SKM-1 treated with dmso at 0.1 percent for 144 hours (cell line): ENCODE data around the gene RHOBTB3.
"Not testable (repeated sequence)": the region's sequence is repeated elsewhere in the genome, so short reads cannot be mapped to it uniquely, and the experiment has no call there.

Experiments
- DNase-seq: peaks from one replicate; lab custom pipeline; 2025; ENCODE audit not compliant: unreplicated experiment; lab: John Stamatoyannopoulos, UW

Gene RHOBTB3

GRCh38 chr5:95730730-95731570 lies at the start of gene RHOBTB3:
Gene RHOBTB3, plus strand, starts transcription at chr5:95731336. Its CDS starts 347 bp downstream, at chr5:95731683.
- peak; percentile 38 for DNase-seq

GRCh38 chr5:95682891-95683290 lies 48.2 kb upstream of the RHOBTB3 start, which contains the start of gene SPATA9:
Gene SPATA9, minus strand, starts transcription at chr5:95682991. Its CDS starts 137 bp downstream, at chr5:95682854.
- no peak for DNase-seq

GRCh38 chr5:95684361-95684760 lies 46.8 kb upstream of the RHOBTB3 start:
- DNase-seq: no peak

- DNase-seq: no peak
Measured at GRCh38 chr5:95686651-95687050, 44.5 kb upstream of the RHOBTB3 start.

- no peak for DNase-seq
Measured at GRCh38 chr5:95689680-95690079, 41.5 kb upstream of the RHOBTB3 start.

- DNase-seq: no peak
Measured at GRCh38 chr5:95690333-95690732, 40.8 kb upstream of the RHOBTB3 start.

GRCh38 chr5:95697781-95698681 lies 33.1 kb upstream of the RHOBTB3 start:
- no peak for DNase-seq

GRCh38 chr5:95699337-95699736 lies 31.8 kb upstream of the RHOBTB3 start:
- DNase-seq: no peak

- DNase-seq: no peak
Measured at GRCh38 chr5:95701074-95701473, 30.1 kb upstream of the RHOBTB3 start.

GRCh38 chr5:95704150-95704549 lies 27.0 kb upstream of the RHOBTB3 start:
- no peak for DNase-seq

GRCh38 chr5:95706196-95706595 lies 24.9 kb upstream of the RHOBTB3 start:
- DNase-seq: not testable (repeated sequence)

GRCh38 chr5:95707055-95707454 lies 24.1 kb upstream of the RHOBTB3 start:
- DNase-seq: no peak

GRCh38 chr5:95707534-95708188 lies 23.5 kb upstream of the RHOBTB3 start:
- not testable (repeated sequence) for DNase-seq

- DNase-seq: no peak
Measured at GRCh38 chr5:95708876-95709275, 22.3 kb upstream of the RHOBTB3 start.

- DNase-seq: no peak
Measured at GRCh38 chr5:95709967-95710650, 21.0 kb upstream of the RHOBTB3 start.

GRCh38 chr5:95710651-95711500 lies 20.3 kb upstream of the RHOBTB3 start:
- not testable (repeated sequence) for DNase-seq

GRCh38 chr5:95711501-95712346 lies 19.4 kb upstream of the RHOBTB3 start:
- no peak for DNase-seq

GRCh38 chr5:95712347-95712958 lies 18.7 kb upstream of the RHOBTB3 start:
- DNase-seq: no peak
